Measurements from ENCODE around the gene ZDHHC22.

- no peak for TF ChIP-seq RAD21 (IDR thresholded peaks at IDR 0.05; ENCODE audit: low read length)
- TF ChIP-seq RCOR1 (IDR thresholded peaks at IDR 0.05; ENCODE audit: low read length), result no peak
Observed at GRCh38 chr14:77130386-77130785, 11.2 kb downstream of the ZDHHC22 start.

All from SK-N-SH (cell line).